H1 (cell line): Measurements from ENCODE around the gene MACROD2. TPM values are rescaled to one million over a fixed set of nuclear protein-coding genes. Genes with fewer than 3 reads are reported as not detected.

Experiments used
- CTCF ChIA-PET: fragments of 300-600 bp; sonication (Branson Sonifier 250); formaldehyde crosslinking; loops from one replicate; lab custom pipeline; 2021; ENCODE audit not compliant: partially characterized antibody; lab: Charles Lee
- POLR2A ChIA-PET: fragments of 300-600 bp; sonication (Branson Sonifier 250); formaldehyde crosslinking; loops from one replicate; lab custom pipeline; 2021; ENCODE audit warnings: inconsistent platforms; ENCODE audit not compliant: partially characterized antibody; lab: Charles Lee
- DNase-seq, 2 experiments: peaks; one replicate each; pipeline versions ENCODE4 v3.0.0 to v3.0.0-alpha.2; 2010 to 2022; ENCODE audit warnings: low spot score in 2 of 2, low read depth in 1 of 2, mixed read lengths in 1 of 2
- FAIRE-seq: peaks from 2 replicates; lab custom pipeline; 2011; peaks lifted over from hg19 to GRCh38; lab: Jason Lieb, UNC
- H2AFZ ChIP-seq: 2 replicates; pipeline ENCODE4 v1.8.1; 2012; ENCODE audit warnings: low read length, inconsistent platforms
- H2AK5ac ChIP-seq: 2 replicates; pipeline ENCODE4 v1.6.1; 2013; ENCODE audit warnings: low read depth, low read length
- H2BK120ac ChIP-seq: replicated peaks from 2 replicates; pipeline ENCODE3; 2013; ENCODE audit warnings: low read depth, low read length, inconsistent platforms
- H2BK12ac ChIP-seq: 2 replicates; pipeline ENCODE4 v1.6.1; 2013; ENCODE audit warnings: low read depth, low read length
- H2BK15ac ChIP-seq: 2 replicates; pipeline ENCODE4 v1.6.1; 2013; ENCODE audit warnings: low read length
- H2BK20ac ChIP-seq: 2 replicates; pipeline ENCODE4 v1.6.1; 2013; ENCODE audit warnings: low read length
- H2BK5ac ChIP-seq: 2 replicates; pipeline ENCODE4 v1.6.1; 2013; ENCODE audit warnings: low read depth, low read length
- H3K14ac ChIP-seq: 2 replicates; pipeline ENCODE4 v1.6.1; 2013; ENCODE audit warnings: inconsistent platforms; ENCODE audit not compliant: insufficient read length
- H3K18ac ChIP-seq: 2 replicates; pipeline ENCODE4 v1.6.1; 2013; ENCODE audit warnings: low read length; ENCODE audit errors: extremely low read depth
- H3K23ac ChIP-seq: 2 replicates; pipeline ENCODE4 v1.6.1; 2013; ENCODE audit warnings: inconsistent platforms; ENCODE audit not compliant: insufficient read length
- H3K23me2 ChIP-seq: 2 replicates; pipeline ENCODE4 v1.6.1; 2013; ENCODE audit warnings: low read depth, low read length
- H3K27ac ChIP-seq: 2 replicates; pipeline ENCODE4 v1.6.1; 2011; ENCODE audit warnings: low read depth, low read length, inconsistent platforms
- H3K27me3 ChIP-seq, 4 experiments: replicated peaks in 1 of 4; 1 replicate in 1 of 4; 2 replicates in 3 of 4; pipeline versions ENCODE4 v1.6.1 to v1.8.1; 2011 to 2013; ENCODE audit warnings: low read length in 3 of 4, mild to moderate bottlenecking in 3 of 4, inconsistent platforms in 2 of 4, mixed read lengths in 2 of 4, moderate library complexity in 1 of 4; ENCODE audit not compliant: control insufficient read depth in 3 of 4, insufficient read depth in 3 of 4; ENCODE audit errors: extremely low read depth in 1 of 4
- H3K36me3 ChIP-seq, 4 experiments: 2 replicates each; pipeline versions ENCODE4 v1.6.1 to v1.8.1; 2011 to 2013; ENCODE audit warnings: mild to moderate bottlenecking in 4 of 4, low read length in 3 of 4, moderate library complexity in 2 of 4, control low read depth in 1 of 4, inconsistent platforms in 1 of 4; ENCODE audit not compliant: insufficient read depth in 4 of 4, control insufficient read depth in 2 of 4
- H3K4ac ChIP-seq: replicated peaks from 2 replicates; pipeline ENCODE3; 2013; ENCODE audit warnings: low read length, low read depth, mixed read lengths, inconsistent platforms; ENCODE audit not compliant: insufficient read length
- H3K4me1 ChIP-seq, 4 experiments: replicated peaks in 1 of 4; 1 replicate in 1 of 4; 2 replicates in 3 of 4; pipeline versions ENCODE4 v1.6.1 to v1.8.1; 2011 to 2013; ENCODE audit warnings: low read length in 3 of 4, inconsistent platforms in 2 of 4, mixed read lengths in 1 of 4; ENCODE audit not compliant: insufficient read depth in 4 of 4, control insufficient read depth in 3 of 4
- H3K4me2 ChIP-seq, 2 experiments: 2 replicates each; pipeline versions ENCODE4 v1.6.1 to v1.8.1; 2011 to 2013; ENCODE audit warnings: low read depth in 2 of 2, low read length in 2 of 2, control low read depth in 1 of 2, inconsistent platforms in 1 of 2, mild to moderate bottlenecking in 1 of 2; ENCODE audit not compliant: insufficient read depth in 1 of 2
- H3K4me3 ChIP-seq, 4 experiments: fragments of 200-600, 300-600 bp in 1 of 4; sonication (generic), shearing (Covaris generic), sonication (Bioruptor Twin) in 1 of 4; 2 replicates each; pipeline versions ENCODE4 v1.5.1 to v1.8.1; 2011 to 2016; ENCODE audit warnings: low read length in 4 of 4, low read depth in 3 of 4, control low read depth in 2 of 4, inconsistent platforms in 2 of 4, mild to moderate bottlenecking in 2 of 4, mixed read lengths in 1 of 4, moderate library complexity in 1 of 4; ENCODE audit not compliant: insufficient read depth in 2 of 4; ENCODE audit errors: extremely low read depth in 1 of 4
- H3K56ac ChIP-seq: replicated peaks from 2 replicates; pipeline ENCODE3; 2013; ENCODE audit warnings: low read depth, mild to moderate bottlenecking, mixed read lengths, low read length, inconsistent platforms; ENCODE audit not compliant: insufficient read length
- H3K79me1 ChIP-seq: 2 replicates; pipeline ENCODE4 v1.6.1; 2013; ENCODE audit warnings: low read depth, low read length, control low read depth
- H3K79me2 ChIP-seq, 2 experiments: 2 replicates each; pipeline versions ENCODE4 v1.6.1 to v1.8.1; 2012 to 2013; ENCODE audit warnings: low read length in 2 of 2, mild to moderate bottlenecking in 2 of 2, inconsistent platforms in 1 of 2; ENCODE audit not compliant: insufficient read depth in 2 of 2, control insufficient read depth in 1 of 2
- H3K9ac ChIP-seq, 4 experiments: replicated peaks in 1 of 4; 1 replicate in 1 of 4; 2 replicates in 3 of 4; pipeline versions ENCODE4 v1.6.1 to v1.8.1; 2011 to 2013; ENCODE audit warnings: low read depth in 3 of 4, low read length in 3 of 4, control low read depth in 2 of 4, mild to moderate bottlenecking in 2 of 4, moderate library complexity in 2 of 4, inconsistent platforms in 1 of 4; ENCODE audit errors: extremely low read depth in 1 of 4
- H3K9me3 ChIP-seq, 2 experiments: 2 replicates each; pipeline versions ENCODE4 v1.6.1 to v1.8.1; 2012 to 2013; ENCODE audit warnings: mild to moderate bottlenecking in 2 of 2, moderate library complexity in 2 of 2, control low read depth in 1 of 2, inconsistent platforms in 1 of 2, low read depth in 1 of 2, low read length in 1 of 2, mixed read lengths in 1 of 2; ENCODE audit not compliant: insufficient read depth in 2 of 2
- H4K20me1 ChIP-seq, 2 experiments: replicated peaks in 1 of 2; 2 replicates each; pipeline versions ENCODE3 to v1.8.1; 2011 to 2013; ENCODE audit warnings: inconsistent platforms in 2 of 2, low read length in 2 of 2, mild to moderate bottlenecking in 1 of 2; ENCODE audit not compliant: insufficient read depth in 2 of 2, control insufficient read depth in 1 of 2
- H4K5ac ChIP-seq: 2 replicates; pipeline ENCODE4 v1.6.1; 2013; ENCODE audit warnings: low read length, low read depth, mixed read lengths, inconsistent platforms; ENCODE audit not compliant: insufficient read length
- H4K8ac ChIP-seq: 2 replicates; pipeline ENCODE4 v1.8.0; 2013; ENCODE audit warnings: mild to moderate bottlenecking, moderate library complexity, low read length, inconsistent platforms; ENCODE audit not compliant: insufficient read depth; ENCODE audit errors: extremely low read depth
- H4K91ac ChIP-seq: replicated peaks from 2 replicates; pipeline ENCODE3; 2013; ENCODE audit warnings: low read length, mixed read lengths, inconsistent platforms; ENCODE audit not compliant: insufficient read length
- ASH2L ChIP-seq: fragments of 200-600, 300-600 bp; sonication (generic); IDR thresholded peaks from one replicate; pipeline ENCODE4 v1.7.1; 2017; ENCODE audit warnings: low read length
- SP4 ChIP-seq: IDR thresholded peaks from 2 replicates; pipeline ENCODE4 v1.6.1; 2012; ENCODE audit warnings: low read length, inconsistent platforms
- TEAD4 ChIP-seq: IDR thresholded peaks from 2 replicates; pipeline ENCODE4 v1.6.1; 2012; ENCODE audit warnings: low read depth, low read length, inconsistent platforms, mixed read lengths
- polyA plus RNA-seq, 7 experiments: library from polyadenylated mRNA; depleted of rRNA in 3 of 7; stranded (reverse) in 5 of 7; unstranded in 2 of 7; fragments of >200 nt in 5 of 7; fragments of 200-250 nt in 2 of 7; gene quantifications; 1 replicate in 5 of 7; 2 replicates in 1 of 7; 4 replicates in 1 of 7; pipeline versions ENCODE4 v1.2.1 to v1.2.3, GENCODE V29; 2011 to 2013; ENCODE audit warnings: missing spikeins in 2 of 7, mixed read lengths in 2 of 7
- total RNA-seq: library from RNA; stranded (reverse); fragmentation: NEBNext Ultra II Directional; extraction: Animal tissue kit (Norgen Biotek cat#: 25700); gene quantifications from 2 replicates; pipeline ENCODE4 v1.2.1, GENCODE V29; 2021

Gene MACROD2
- total and polyA plus RNA-seq, 2 of the 8 experiments (the other 6 are each of a cell fraction or from before 2014, with no cell fraction given) = 0.70 to 3.9 TPM

DNA sequence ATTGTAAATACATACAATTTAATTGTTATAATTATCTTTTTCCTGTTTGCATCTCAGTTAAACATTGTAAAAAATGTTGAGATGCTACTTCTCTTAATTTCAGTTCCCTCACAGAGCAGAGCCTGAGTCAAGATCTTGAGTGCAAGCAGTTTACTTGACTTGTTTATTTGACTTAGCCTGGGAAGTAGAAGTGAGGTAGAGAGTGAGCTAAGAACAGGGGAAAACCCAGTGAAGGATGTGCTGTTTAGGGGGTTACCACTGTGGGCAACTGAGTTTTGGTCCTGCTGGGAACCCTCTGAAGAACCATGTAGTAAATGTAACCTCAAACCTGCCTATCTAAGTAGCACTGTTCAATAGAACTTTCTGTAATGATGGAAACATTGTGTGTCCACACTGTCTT is 837.3 kb downstream of the MACROD2 start:
- Histone ChIP-seq H2AFZ (0 out of 2 replicates have a peak overlapping the region, but pooled peaks have one; percentile 18), H3K14ac (no peak overlapping the region), H2BK12ac (no peak overlapping the region), H3K56ac (no peak overlapping the region), H4K91ac (no peak overlapping the region), H4K8ac (no peak overlapping the region), H4K5ac (no peak overlapping the region), H2BK15ac (no peak overlapping the region), H2BK20ac (no peak overlapping the region), H3K4me3 (no peak overlapping the region), H3K4me1 (no peaks in the 10 kb centered on the region), H3K23ac (no peak overlapping the region), H3K18ac (no peak overlapping the region), H2BK120ac (no peak overlapping the region)
- CTCF ChIA-PET = no interaction called here
- TF ChIP-seq TEAD4 (no peak), SP4 (no peak), ASH2L (no peak)
- TF ChIP-seq, all 59 proteins: peak for 0
- POLR2A ChIA-PET = no interaction called here
- H3K4ac ChIP-seq = no peak overlapping the region
- no peak for FAIRE-seq
- no peak overlapping the region for H3K4me2 ChIP-seq
- DNase-seq = no peak
- no peaks in the 10 kb centered on the region for H3K23me2 ChIP-seq
- H3K9ac ChIP-seq = no peak overlapping the region
- no peak overlapping the region for H3K27ac ChIP-seq
- no peaks in the 10 kb centered on the region for H3K27me3 ChIP-seq
- H3K9me3 ChIP-seq = no peaks in the 10 kb centered on the region
- H2BK5ac ChIP-seq = no peak overlapping the region
- H3K79me2 ChIP-seq = no peaks in the 10 kb centered on the region
- H4K20me1 ChIP-seq = no peaks in the 10 kb centered on the region
- H3K36me3 ChIP-seq = no peaks in the 10 kb centered on the region; a peak in 1 of 8 replicates
- H3K79me1 ChIP-seq = no peaks in the 10 kb centered on the region
- no peak overlapping the region for H2AK5ac ChIP-seq
